GM12875 (cell line): ENCODE results near the gene FBXL7.

ENCODE experiments used
- H3K4me3 ChIP-seq: one replicate; pipeline ENCODE4 v1.5.1; 2011; ENCODE audit warnings: low read depth, low read length, control low read depth
- CTCF ChIP-seq: IDR thresholded peaks from 2 replicates; pipeline ENCODE4 v1.5.1; 2011; ENCODE audit warnings: low read depth, mild to moderate bottlenecking, control low read depth, inconsistent platforms, low read length, moderate library complexity, borderline replicate concordance; ENCODE audit not compliant: insufficient read depth

The FBXL7 gene

GRCh38 chr5:15640116-15640515, 140.1 kb downstream of the FBXL7 start:
- TF ChIP-seq CTCF = no peak
- H3K4me3 ChIP-seq = no peak overlapping the region

GRCh38 chr5:15643731-15644130, 143.8 kb downstream of the FBXL7 start:
- no peak overlapping the region for H3K4me3 ChIP-seq
- no peak for TF ChIP-seq CTCF

DNA sequence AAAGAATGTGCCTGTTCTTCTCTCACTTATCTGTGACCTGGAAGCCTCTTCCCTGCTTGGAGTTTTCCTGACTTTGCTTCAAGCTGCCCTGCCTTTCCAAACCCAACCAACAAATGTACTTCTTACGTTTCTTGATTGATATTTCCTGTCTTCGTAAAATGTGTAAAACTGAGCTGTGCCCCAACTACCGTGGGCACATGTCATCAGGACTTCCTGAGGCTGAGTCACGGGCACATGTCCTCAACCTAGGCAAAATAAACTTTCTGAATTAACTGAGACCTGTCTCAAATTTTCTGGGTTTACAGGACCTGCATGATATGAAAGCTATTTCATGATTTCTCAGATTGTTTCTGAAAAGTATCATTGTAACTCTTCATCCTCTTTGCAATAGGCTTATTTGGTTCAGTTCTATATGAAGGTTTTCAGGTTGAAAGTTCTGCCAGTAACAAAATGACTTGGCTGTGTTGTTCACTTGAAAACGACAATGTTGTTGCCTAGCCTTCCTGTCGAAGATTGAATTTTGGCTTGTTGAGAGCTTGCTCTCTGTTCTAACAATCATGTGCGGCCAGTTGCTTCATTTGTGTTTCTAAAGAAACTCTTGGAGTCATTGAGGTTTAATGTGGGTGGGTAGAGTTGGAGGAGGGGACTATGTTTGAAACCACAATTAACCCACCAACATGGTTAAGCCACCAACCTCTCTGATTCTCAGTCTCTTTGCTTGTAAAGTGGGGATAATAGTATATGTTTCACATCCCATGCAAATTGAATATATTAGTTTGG, 145.6 kb downstream of the FBXL7 start:
- no peak overlapping the region for H3K4me3 ChIP-seq
- TF ChIP-seq CTCF = no peak

DNA sequence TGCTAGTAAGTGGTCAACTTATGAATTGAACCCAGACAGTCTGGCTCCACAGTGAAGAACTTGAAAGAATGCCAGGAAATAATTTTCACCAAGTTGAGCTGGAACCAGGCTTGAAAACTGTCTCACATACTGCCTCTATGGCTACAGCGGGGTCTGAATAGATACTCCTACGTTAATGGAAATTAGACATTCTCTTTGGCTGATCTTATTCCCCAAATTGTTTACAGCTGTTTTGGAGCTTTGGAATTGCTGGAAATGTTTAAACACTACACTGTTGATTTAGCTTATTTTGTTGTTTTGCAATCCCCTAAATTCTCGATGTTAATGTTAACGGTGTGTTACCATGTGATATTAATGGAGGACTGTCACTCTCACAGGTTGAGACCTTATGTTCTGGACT, 146.4 kb downstream of the FBXL7 start:
- no peak for TF ChIP-seq CTCF
- H3K4me3 ChIP-seq = no peak overlapping the region

DNA sequence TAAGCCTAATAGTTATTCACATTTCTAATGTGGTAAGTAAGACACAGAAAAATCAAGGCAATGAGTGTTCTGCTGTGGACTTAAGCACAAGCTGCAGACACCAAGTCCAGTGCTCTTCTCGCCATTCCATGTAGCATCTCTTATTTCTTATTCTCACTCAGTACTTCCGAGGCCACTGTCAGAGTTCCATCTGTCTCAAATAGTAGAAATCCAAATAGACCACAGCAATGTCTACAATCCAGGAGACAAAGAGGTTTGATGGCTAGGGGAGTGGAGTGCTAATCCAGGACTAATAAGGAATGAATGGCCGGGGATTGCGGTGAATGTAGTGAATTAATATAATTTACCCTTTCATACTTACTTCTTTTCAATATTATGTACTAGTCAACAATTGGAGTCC, 147.3 kb downstream of the FBXL7 start:
- no peak for TF ChIP-seq CTCF
- no peak overlapping the region for H3K4me3 ChIP-seq

DNA sequence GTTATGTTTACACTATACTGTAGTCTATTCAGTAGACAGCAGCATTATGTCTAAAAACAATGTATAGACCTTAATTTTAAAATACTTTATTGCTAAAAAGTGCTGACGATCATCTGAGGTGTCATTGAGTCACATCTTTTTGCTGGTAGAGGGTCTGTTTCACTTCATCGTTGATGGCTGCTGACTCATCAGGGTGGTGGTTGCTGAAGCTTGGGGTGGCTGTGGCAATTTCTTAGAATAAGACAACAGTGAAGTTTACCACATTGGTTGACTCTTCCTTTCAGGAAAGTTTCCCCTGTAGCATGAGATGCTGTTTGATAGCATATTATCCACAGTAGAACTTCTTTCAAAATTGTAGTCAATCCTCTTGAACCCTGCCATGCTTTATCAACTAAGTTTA, 150.3 kb downstream of the FBXL7 start:
- no peak for TF ChIP-seq CTCF
- no peak overlapping the region for H3K4me3 ChIP-seq

DNA sequence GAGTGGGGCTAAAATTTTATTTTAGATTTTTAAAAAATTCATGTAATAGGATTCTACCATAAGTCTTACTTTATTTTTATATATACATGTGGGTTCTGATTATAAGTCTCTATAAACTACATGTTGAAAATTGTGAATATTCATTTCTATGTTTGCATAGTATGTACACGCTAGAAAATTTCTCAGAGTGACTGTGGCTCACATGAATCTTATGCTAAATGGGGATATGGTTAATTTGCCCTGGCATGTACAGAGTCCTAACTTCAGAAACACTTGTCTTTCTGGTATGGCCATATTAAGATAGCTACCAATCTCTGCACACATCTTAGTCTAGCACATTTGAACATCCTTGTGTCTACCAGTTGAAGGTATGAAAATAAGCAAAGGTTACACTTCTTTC, 154.8 kb downstream of the FBXL7 start:
- H3K4me3 ChIP-seq = no peak overlapping the region
- no peak for TF ChIP-seq CTCF
